B cell (primary cell): ENCODE results near the gene KIRREL1. TPM values are rescaled to one million over a fixed set of nuclear protein-coding genes. Genes with fewer than 3 reads are reported as not detected.
"Not testable (repeated sequence)": the region's sequence is repeated elsewhere in the genome, so short reads cannot be mapped to it uniquely, and the experiment has no call there.

Experiments used
- ATAC-seq: fragments of 200-7000 bp; cut with Tn5 transposase; one replicate; pipeline ENCODE4 v1.10.0; 2021; ENCODE audit warnings: low read depth, mild to moderate bottlenecking, moderate number of reproducible peaks, moderate library complexity
- CTCF ChIA-PET: fragments of 350-600 bp; sonication (Branson Sonifier 250); formaldehyde crosslinking; loops from one replicate; lab custom pipeline; 2021; ENCODE audit warnings: antibody characterized with exemption, inconsistent platforms; lab: Charles Lee
- POLR2A ChIA-PET: fragments of 350-600 bp; sonication (Branson Sonifier 250); formaldehyde crosslinking; loops from one replicate; lab custom pipeline; 2021; ENCODE audit warnings: antibody characterized with exemption; lab: Charles Lee
- DNase-seq: peaks from one replicate; pipeline ENCODE4 v3.0.0; 2013
- H2AFZ ChIP-seq: 2 replicates; pipeline ENCODE4 v1.6.1; 2012; ENCODE audit warnings: mild to moderate bottlenecking, low read depth, low read length; ENCODE audit not compliant: insufficient read depth, poor library complexity, severe bottlenecking
- H3K27ac ChIP-seq, 2 donors: 1 replicate in 1 of 2; 2 replicates in 1 of 2; pipeline ENCODE4 v1.5.1; 2012 to 2013; ENCODE audit warnings: low read length in 2 of 2, mild to moderate bottlenecking in 2 of 2, moderate library complexity in 1 of 2
- H3K27me3 ChIP-seq, 4 experiments: fragments of 200-600 bp in 1 of 4; sonication (generic) in 1 of 4; replicated peaks in 1 of 4; 1 replicate in 2 of 4; 2 replicates in 2 of 4; pipeline versions ENCODE4 v1.6.1 to v1.7.0; 2013 to 2016; ENCODE audit warnings: low read length in 3 of 4, mild to moderate bottlenecking in 2 of 4, mixed read lengths in 1 of 4, moderate library complexity in 1 of 4; ENCODE audit not compliant: insufficient read depth in 4 of 4, control insufficient read depth in 3 of 4; ENCODE audit errors: control extremely low read depth in 1 of 4
- H3K36me3 ChIP-seq, 2 experiments: replicated peaks in 1 of 2; 1 replicate in 1 of 2; 2 replicates in 1 of 2; pipeline versions ENCODE4 v1.6.1 to v1.7.1; 2013; ENCODE audit warnings: low read length in 1 of 2; ENCODE audit not compliant: insufficient read depth in 2 of 2, control insufficient read depth in 1 of 2; ENCODE audit errors: control extremely low read depth in 1 of 2, extremely low read depth in 1 of 2
- H3K4me1 ChIP-seq, 2 donors: fragments of 200-600 bp in 1 of 2; sonication (generic) in 1 of 2; 1 replicate in 1 of 2; 2 replicates in 1 of 2; pipeline versions ENCODE4 v1.5.1 to v1.6.1; 2013 to 2017; ENCODE audit warnings: low read length in 2 of 2; ENCODE audit not compliant: control insufficient read depth in 2 of 2, insufficient read depth in 2 of 2
- H3K4me2 ChIP-seq: replicated peaks from 2 replicates; pipeline ENCODE3; 2012; ENCODE audit warnings: mild to moderate bottlenecking, low read depth, low read length; ENCODE audit not compliant: poor library complexity, severe bottlenecking
- H3K4me3 ChIP-seq, 5 experiments: fragments of 200-600 bp in 1 of 5; sonication (generic) in 1 of 5; 1 replicate in 3 of 5; 2 replicates in 2 of 5; pipeline versions ENCODE4 v1.5.1 to v1.7.0; 2011 to 2016; ENCODE audit warnings: low read length in 4 of 5, mild to moderate bottlenecking in 4 of 5, low read depth in 2 of 5, control low read depth in 1 of 5, moderate library complexity in 1 of 5; ENCODE audit not compliant: insufficient read depth in 1 of 5; ENCODE audit errors: control extremely low read depth in 1 of 5, extremely low read depth in 1 of 5
- H3K79me2 ChIP-seq: fragments of 200-600 bp; sonication (generic); one replicate; pipeline ENCODE4 v1.6.0; 2016; ENCODE audit warnings: low read length; ENCODE audit not compliant: control insufficient read depth, insufficient read depth
- H3K9ac ChIP-seq: fragments of 200-600 bp; sonication (generic); 2 replicates; pipeline ENCODE4 v1.6.1; 2017; ENCODE audit warnings: mild to moderate bottlenecking, low read length, moderate library complexity
- H3K9me3 ChIP-seq, 3 donors: one replicate each; pipeline versions ENCODE4 v1.6.1 to v1.7.1; 2013; ENCODE audit warnings: low read length in 2 of 3; ENCODE audit not compliant: control insufficient read depth in 2 of 3, insufficient read depth in 1 of 3; ENCODE audit errors: control extremely low read depth in 1 of 3
- H4K20me1 ChIP-seq: 2 replicates; pipeline ENCODE4 v1.6.0; 2012; ENCODE audit warnings: mild to moderate bottlenecking, low read length; ENCODE audit not compliant: insufficient read depth, control insufficient read depth, poor library complexity, severe bottlenecking
- H3K27ac Mint-ChIP-seq: one replicate; pipeline ENCODE4 v1.8.0; 2021; ENCODE audit warnings: mixed read lengths
- H3K27me3 Mint-ChIP-seq: one replicate; pipeline ENCODE4 v1.8.0; 2021; ENCODE audit warnings: mixed read lengths
- H3K4me1 Mint-ChIP-seq: one replicate; pipeline ENCODE4 v1.8.0; 2021; ENCODE audit warnings: mixed read lengths
- H3K4me3 Mint-ChIP-seq: one replicate; pipeline ENCODE4 v1.8.0; 2021; ENCODE audit warnings: mixed read lengths
- H3K9me3 Mint-ChIP-seq: one replicate; pipeline ENCODE4 v1.8.0; 2022; ENCODE audit warnings: mixed read lengths; ENCODE audit not compliant: insufficient read depth
- EZH2 ChIP-seq: IDR thresholded peaks from 2 replicates; pipeline ENCODE4 v1.6.1; 2012; ENCODE audit warnings: borderline replicate concordance, low read depth, mild to moderate bottlenecking, moderate library complexity, low read length; ENCODE audit not compliant: insufficient read depth, poor library complexity, severe bottlenecking
- WGBS: methylation state at CpG from one replicate; pipeline ENCODE4 v1.1.5; 2013; ENCODE audit warnings: missing lambda C conversion rate; ENCODE audit not compliant: insufficient coverage; 5-methylcytosine and 5-hydroxymethylcytosine counted together
- intact Hi-C: fragments of 100-400 bp; cut with micrococcal nuclease; formaldehyde crosslinking; loops from one replicate; pipeline ENCODE4 v1.10.0; 2022
- polyA plus RNA-seq: library from polyadenylated mRNA; depleted of rRNA; stranded (reverse); fragments of >200 nt; gene quantifications from 2 replicates; pipeline ENCODE4 v1.2.3, GENCODE V29; 2012
- total RNA-seq, 2 donors: library from RNA; stranded (reverse); fragments of 120-200 nt in 1 of 2; gene quantifications; 1 replicate in 1 of 2; 2 replicates in 1 of 2; pipeline versions ENCODE4 v1.2.3 to v1.2.4, GENCODE V29; 2013 to 2022
- TF ChIP-seq, protein P1 (sequence below): fragments of 200-600 bp; IDR thresholded peaks from one replicate; pipeline ENCODE4 v1.8.0; 2022; ENCODE audit warnings: antibody characterized with exemption, mild to moderate bottlenecking

Gene KIRREL1
- total and polyA plus RNA-seq, 2 donors (not counting 1 experiment from before 2014, with no cell fraction given), result not detected

DNA sequence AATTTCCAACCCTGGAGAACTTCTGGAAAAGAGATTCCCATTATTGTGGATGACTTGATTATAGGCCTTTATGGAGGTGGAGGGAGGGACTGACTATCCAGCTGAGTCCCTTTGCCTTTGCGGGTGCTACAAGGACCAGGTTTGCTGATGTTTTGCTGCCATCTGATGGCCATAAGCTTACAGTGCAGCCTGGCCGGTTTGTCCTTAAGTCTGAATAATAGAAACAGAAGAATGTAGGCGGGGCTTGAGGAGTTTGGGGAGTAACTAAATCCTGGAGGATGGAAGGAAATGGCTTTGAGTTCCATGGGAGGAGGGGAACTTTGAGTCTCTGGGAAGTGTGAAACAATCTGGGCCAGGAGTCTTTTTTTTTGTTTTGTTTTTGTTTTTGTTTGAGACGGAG lies 131.6 kb downstream of the KIRREL1 start:
- Histone ChIP-seq H3K79me2 (no peaks in the 10 kb centered on the region), H3K36me3 (no peaks in the 10 kb centered on the region), H3K9me3 (peaks cover 0 to 2% (median 0%) of the 10 kb centered on the region in 3 donors), H3K9ac (no peak overlapping the region), H2AFZ (no peak overlapping the region), H3K27me3 (peaks cover 0 to 18% (median 9%) of the 10 kb centered on the region in 4 experiments), H3K4me1 (peaks cover 0 to 5% of the 10 kb centered on the region in 2 donors), H4K20me1 (no peaks in the 10 kb centered on the region), H3K4me2 (no peak overlapping the region), H3K4me3 (no peak overlapping the region), H3K27ac (no peak overlapping the region)
- Mint-ChIP-seq H3K9me3 (no peaks in the 10 kb centered on the region), H3K27ac (peak overlapping the region; percentile 5), H3K4me3 (no peak overlapping the region), H3K4me1 (peaks cover 3% of the 10 kb centered on the region), H3K27me3 (peaks cover 25% of the 10 kb centered on the region)
- intact Hi-C loops, result loop anchor here (1.0 to 10.0 kb wide), 4 partner anchors 133 to 960 kb away; no protein-coding TSS in a partner anchor
- ChIA-PET CTCF (interaction anchor here (0.6 to 16.2 kb wide), 57 partner anchors 9 to 1072 kb away, joined by 3 to 534 read pairs (median 5); partner anchors contain the start of genes CD1D and KIRREL1), POLR2A (interaction anchor here (0.7 to 0.8 kb wide), 2 partner anchors 133 to 166 kb away, joined by 3 to 7 read pairs; no protein-coding TSS in a partner anchor)
- TF ChIP-seq, protein P1, sequence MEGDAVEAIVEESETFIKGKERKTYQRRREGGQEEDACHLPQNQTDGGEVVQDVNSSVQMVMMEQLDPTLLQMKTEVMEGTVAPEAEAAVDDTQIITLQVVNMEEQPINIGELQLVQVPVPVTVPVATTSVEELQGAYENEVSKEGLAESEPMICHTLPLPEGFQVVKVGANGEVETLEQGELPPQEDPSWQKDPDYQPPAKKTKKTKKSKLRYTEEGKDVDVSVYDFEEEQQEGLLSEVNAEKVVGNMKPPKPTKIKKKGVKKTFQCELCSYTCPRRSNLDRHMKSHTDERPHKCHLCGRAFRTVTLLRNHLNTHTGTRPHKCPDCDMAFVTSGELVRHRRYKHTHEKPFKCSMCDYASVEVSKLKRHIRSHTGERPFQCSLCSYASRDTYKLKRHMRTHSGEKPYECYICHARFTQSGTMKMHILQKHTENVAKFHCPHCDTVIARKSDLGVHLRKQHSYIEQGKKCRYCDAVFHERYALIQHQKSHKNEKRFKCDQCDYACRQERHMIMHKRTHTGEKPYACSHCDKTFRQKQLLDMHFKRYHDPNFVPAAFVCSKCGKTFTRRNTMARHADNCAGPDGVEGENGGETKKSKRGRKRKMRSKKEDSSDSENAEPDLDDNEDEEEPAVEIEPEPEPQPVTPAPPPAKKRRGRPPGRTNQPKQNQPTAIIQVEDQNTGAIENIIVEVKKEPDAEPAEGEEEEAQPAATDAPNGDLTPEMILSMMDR, result peak; percentile 86
- TF ChIP-seq EZH2, result no peak
- peak; percentile 89 for ATAC-seq
- peak; percentile 86 for DNase-seq
- 0% methylated on average over 3 of the region's 4 CpGs for whole genome bisulfite sequencing

DNA sequence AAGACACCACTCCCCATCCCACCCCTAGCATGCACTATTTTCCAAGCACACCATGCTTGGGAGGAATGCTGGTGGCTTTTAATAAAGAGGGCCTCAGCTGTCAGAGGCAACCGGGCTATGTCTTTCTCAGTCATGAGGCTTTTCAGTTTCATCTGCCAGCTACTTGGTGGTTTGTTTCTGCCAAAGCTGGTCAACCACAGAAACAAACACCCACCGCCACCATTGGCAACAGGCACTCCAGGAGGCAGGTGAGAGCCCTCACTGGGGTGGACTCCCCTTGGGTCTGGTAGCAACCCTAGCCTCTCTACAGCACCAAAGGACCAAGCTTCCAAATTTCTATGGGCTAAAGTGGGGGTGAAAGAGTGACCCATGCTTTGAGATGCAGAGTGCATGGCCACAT lies 133.0 kb downstream of the KIRREL1 start:
- DNase-seq (no peak), ATAC-seq (no peak)
- Histone ChIP-seq H4K20me1 (no peaks in the 10 kb centered on the region), H3K27me3 (peaks cover 0 to 18% (median 6%) of the 10 kb centered on the region in 4 experiments), H3K27ac (no peak overlapping the region), H3K4me2 (no peak overlapping the region), H2AFZ (no peak overlapping the region), H3K79me2 (no peaks in the 10 kb centered on the region), H3K9ac (no peak overlapping the region), H3K9me3 (peaks cover 0 to 2% (median 0%) of the 10 kb centered on the region in 3 donors), H3K36me3 (no peaks in the 10 kb centered on the region), H3K4me1 (peaks cover 0 to 5% of the 10 kb centered on the region in 2 donors), H3K4me3 (no peak overlapping the region)
- TF ChIP-seq, protein P1, result no peak
- no peak for TF ChIP-seq EZH2
- no peaks in the 10 kb centered on the region for H3K9me3 Mint-ChIP-seq
- POLR2A ChIA-PET, result no interaction called here
- 0% methylated on average over 1 of the region's 2 CpGs for WGBS
- peaks cover 3% of the 10 kb centered on the region for H3K4me1 Mint-ChIP-seq
- H3K27me3 Mint-ChIP-seq, result peaks cover 15% of the 10 kb centered on the region
- no peak overlapping the region for H3K27ac Mint-ChIP-seq
- H3K4me3 Mint-ChIP-seq, result no peak overlapping the region
- CTCF ChIA-PET, result interaction anchor here (0.6 to 16.2 kb wide), 8 partner anchors 10 to 203 kb away, joined by 3 to 534 read pairs (median 44); partner anchors contain the start of genes CD1D and KIRREL1
- intact Hi-C loops, result loop anchor here (10.0 kb wide), 1 partner anchor 962 kb away; no protein-coding TSS in a partner anchor

DNA sequence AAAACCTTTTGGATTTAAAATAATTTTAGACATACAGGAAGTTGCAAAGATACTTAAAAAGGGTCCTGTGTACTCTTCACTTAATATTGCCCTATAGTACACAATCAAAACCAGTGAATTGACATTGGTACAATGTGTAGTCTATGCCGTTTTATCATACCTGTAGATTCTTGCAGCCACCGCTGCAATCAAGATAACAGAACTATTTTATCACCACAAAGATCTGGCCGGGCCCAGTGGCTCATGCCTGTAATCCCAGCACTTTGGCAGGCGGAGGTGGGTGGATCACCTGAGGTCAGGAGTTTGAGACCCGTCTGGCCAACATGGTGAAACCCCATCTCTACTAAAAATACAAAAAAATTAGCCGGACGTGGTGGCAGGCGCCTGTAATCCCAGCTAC lies 135.1 kb downstream of the KIRREL1 start:
- H3K9me3 ChIP-seq, H3K9ac ChIP-seq, H3K4me1 Mint-ChIP-seq, H3K4me1 ChIP-seq, DNase-seq, H3K4me3 Mint-ChIP-seq, H3K27ac Mint-ChIP-seq, POLR2A ChIA-PET, H3K9me3 Mint-ChIP-seq, H3K27me3 ChIP-seq, H3K27ac ChIP-seq, H3K36me3 ChIP-seq, ATAC-seq, H3K4me3 ChIP-seq, H3K79me2 ChIP-seq, H2AFZ ChIP-seq, H4K20me1 ChIP-seq, H3K4me2 ChIP-seq, H3K27me3 Mint-ChIP-seq: not testable (repeated sequence)
- WGBS, result 86% methylated on average over 2 of the region's 8 CpGs
- CTCF ChIA-PET, result interaction anchor here (1.0 to 16.2 kb wide), 5 partner anchors 75 to 202 kb away, joined by 3 to 534 read pairs (median 6); partner anchors contain the start of gene KIRREL1
- intact Hi-C loops, result loop anchor here (10.0 kb wide), 1 partner anchor 964 kb away; no protein-coding TSS in a partner anchor
